NCI-H1417 treated with DMSO at 0.1 percent for 48 hours (cell line): ENCODE results near the gene DENND5A.
A peak's percentile ranks its signal among the peaks of the same experiment; 100 is the strongest.

Experiments used
- DNase-seq: peaks from one replicate; lab custom pipeline; 2025; lab: John Stamatoyannopoulos, UW

The DENND5A gene

GRCh38 chr11:9265211-9266131 lies at the start of gene DENND5A:
Gene DENND5A (minus strand): TSS chr11:9265350. CDS start chr11:9265069, 281 bp downstream.
- DNase-seq: peak; percentile 4

- DNase-seq: peak; percentile 93
Observed at GRCh38 chr11:9314291-9315077, 49.3 kb upstream of the DENND5A start, which contains the start of gene TMEM41B. Gene TMEM41B (minus strand): TSS chr11:9314593. CDS start chr11:9314441, 152 bp downstream.

GRCh38 chr11:9313648-9314290 lies 48.6 kb upstream of the DENND5A start:
- DNase-seq: no peak

- DNase-seq: no peak
Observed at GRCh38 chr11:9310485-9311090, 45.4 kb upstream of the DENND5A start.

- DNase-seq: no peak
Observed at GRCh38 chr11:9304178-9304577, 39.0 kb upstream of the DENND5A start.

DNA sequence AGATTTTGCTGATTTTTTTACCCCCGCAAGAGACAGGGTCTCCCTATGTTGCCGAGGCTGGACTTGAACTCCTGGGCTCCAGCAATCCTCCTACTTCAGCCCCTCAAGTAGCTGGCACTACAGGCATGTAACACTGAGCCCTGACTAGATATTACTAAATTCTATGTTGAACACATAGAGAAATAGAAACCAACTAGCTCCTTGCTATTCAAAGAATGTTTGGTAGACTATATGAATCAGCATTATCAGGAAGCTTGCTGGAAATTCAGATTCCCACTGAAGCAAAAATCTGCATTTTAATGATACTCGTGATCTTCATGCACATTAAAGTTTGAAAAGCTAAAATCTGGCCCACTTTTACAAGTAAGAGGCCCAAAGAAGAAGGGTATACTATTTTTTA lies 37.3 kb upstream of the DENND5A start:
- DNase-seq: no peak

- DNase-seq: no peak
Observed at GRCh38 chr11:9301720-9302119, 36.6 kb upstream of the DENND5A start.

- no peak for DNase-seq
Observed at GRCh38 chr11:9293646-9294045, 28.5 kb upstream of the DENND5A start.

GRCh38 chr11:9285850-9286587 lies 20.9 kb upstream of the DENND5A start:
- DNase-seq: no peak

DNA sequence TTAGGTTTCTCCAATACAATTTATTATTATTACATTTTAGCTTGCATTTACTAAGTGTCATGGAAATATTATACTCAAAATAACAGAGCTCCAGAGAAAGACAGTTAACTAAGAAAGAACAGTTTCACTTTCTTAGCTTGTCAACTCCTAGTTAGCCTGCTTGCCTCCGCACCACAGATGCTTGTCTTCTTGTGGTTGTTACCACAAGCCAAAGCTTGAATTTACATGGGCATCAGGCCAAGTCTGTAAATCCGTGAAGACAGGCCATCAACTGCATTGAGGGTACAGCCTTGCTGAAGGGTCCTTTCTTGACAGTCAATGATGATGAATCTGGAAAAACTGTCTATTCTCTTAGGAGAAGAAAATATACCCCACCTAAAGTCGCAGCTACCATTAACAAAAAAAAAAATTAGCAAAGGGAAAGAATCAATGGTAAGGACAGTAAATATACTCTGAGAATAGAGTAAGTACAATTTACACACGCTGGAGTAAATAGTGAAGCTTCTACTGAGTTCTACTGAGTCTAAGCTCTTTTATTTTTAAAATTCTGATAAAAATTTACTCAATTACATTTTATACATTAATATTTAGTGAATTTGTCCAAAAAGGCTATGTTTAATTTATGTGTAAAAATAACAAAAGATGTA lies 15.6 kb upstream of the DENND5A start:
- DNase-seq: no peak

- no peak for DNase-seq
Observed at GRCh38 chr11:9277176-9277575, 12.0 kb upstream of the DENND5A start.

DNA sequence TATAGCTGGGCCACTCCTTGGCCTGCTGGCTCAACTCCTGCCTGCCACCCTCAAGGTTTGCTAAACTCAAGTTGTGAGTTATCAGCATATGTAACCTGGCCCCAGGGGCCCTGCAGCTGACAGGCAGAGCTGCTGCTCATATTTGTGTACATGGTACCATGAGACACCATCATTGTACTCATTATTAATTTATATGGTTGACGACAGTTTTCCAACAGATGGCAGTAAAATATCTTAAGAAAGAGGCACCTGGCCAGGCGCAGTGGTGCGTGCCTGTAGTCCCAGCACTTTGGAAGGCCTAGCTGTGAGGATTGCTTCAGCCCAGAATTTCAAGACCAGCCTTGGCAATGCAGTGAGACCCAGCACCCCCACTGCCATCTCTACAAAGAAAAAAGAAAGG lies 11.4 kb upstream of the DENND5A start:
- DNase-seq: no peak

- no peak for DNase-seq
Observed at GRCh38 chr11:9274499-9275258, 9.5 kb upstream of the DENND5A start.

DNA sequence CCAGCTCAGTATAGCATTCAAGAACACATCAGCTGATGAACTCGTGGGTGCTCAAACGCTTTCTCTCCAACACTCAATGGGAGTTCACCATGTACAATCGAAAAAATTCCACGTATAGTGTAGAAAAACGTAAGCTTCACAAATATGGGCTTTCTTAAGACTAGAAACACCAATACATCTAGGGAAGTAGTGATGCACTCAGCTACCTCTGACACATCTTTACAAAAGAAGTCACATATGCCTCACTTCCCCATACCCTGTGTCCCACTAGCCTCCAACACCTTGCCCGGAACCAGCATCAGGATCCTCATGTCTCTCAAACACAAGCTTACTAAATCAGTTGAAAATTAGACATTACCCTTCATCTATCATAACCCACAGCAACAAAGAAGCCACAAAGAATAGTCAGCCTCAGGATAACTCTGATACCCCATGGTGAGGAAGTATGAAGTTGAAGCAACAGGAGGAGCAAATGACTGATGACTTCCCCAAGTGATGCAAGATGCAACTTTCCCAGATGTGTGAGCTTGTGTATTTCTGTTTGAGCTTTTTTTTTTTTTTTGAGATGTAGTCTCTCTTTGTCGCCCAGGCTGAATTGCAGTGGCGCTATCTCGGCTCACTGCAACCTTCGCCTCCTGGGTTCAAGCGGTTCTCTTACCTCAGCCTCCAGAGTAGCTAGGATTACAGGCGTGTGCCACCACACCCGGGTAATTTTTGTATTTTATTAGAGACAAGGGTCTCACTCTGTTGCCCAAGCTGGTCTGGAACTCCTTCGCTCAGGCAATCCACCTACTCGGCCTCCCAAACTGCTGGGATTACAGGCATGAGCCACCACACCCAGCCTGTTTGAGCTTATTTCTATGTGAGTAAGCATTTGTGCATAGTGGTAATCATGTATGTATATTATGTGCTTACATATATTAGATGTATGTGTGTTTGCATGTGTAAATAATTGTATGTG lies 8.5 kb upstream of the DENND5A start:
- no peak for DNase-seq

GRCh38 chr11:9269492-9270013 lies 4.4 kb upstream of the DENND5A start:
- DNase-seq: no peak

- no peak for DNase-seq
Observed at GRCh38 chr11:9267680-9268079, 2.5 kb upstream of the DENND5A start.

- no peak for DNase-seq
Observed at GRCh38 chr11:9266926-9267325, 1.8 kb upstream of the DENND5A start.

- no peak for DNase-seq
Observed at GRCh38 chr11:9266132-9266736, 1.1 kb upstream of the DENND5A start.
